Panc1 (cell line): ENCODE data around the gene SLCO4A1.

Experiments used
- POLR2AphosphoS5 ChIP-seq: IDR thresholded peaks from 2 replicates; pipeline ENCODE4 v1.6.1; 2012; ENCODE audit warnings: mild to moderate bottlenecking, low read depth, low read length, moderate library complexity
- TCF7L2 ChIP-seq: IDR thresholded peaks from 2 replicates; pipeline ENCODE4 v1.6.1; 2011; ENCODE audit warnings: mild to moderate bottlenecking, low read depth, low read length, inconsistent platforms
- TF ChIP-seq, protein P1 (sequence below): fragments of 450-650 bp; IDR thresholded peaks from 2 replicates; pipeline ENCODE4 v1.5.1; 2017; ENCODE audit warnings: mild to moderate bottlenecking
- TF ChIP-seq, protein P2 (sequence below), 2 experiments: IDR thresholded peaks; 2 replicates each; pipeline ENCODE4 v1.6.1; 2011 to 2012; ENCODE audit warnings: low read depth in 2 of 2, control low read depth in 1 of 2, low read length in 1 of 2, mild to moderate bottlenecking in 1 of 2, moderate library complexity in 1 of 2; ENCODE audit not compliant: insufficient read depth in 1 of 2

DNA sequence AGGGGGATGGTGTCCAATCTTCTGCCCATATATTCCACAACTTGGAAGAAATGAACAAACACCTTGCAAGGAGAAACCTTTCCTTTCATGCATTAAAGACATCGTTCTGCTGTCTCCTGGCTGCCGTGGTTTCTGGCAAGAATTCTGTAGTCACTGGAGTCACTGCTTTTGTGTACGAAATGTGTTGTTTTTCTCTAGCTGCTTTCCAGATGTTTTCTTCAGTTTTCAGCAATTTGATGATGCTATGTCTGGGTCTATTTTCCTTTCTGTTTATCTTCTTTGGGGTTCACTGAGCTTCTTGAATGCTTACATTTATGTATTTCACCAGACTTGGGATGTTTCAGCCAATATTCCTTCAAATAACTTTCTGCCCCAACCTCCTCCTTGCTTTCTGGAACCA lies 40.6 kb upstream of the SLCO4A1 start:
- TF ChIP-seq, protein P1, sequence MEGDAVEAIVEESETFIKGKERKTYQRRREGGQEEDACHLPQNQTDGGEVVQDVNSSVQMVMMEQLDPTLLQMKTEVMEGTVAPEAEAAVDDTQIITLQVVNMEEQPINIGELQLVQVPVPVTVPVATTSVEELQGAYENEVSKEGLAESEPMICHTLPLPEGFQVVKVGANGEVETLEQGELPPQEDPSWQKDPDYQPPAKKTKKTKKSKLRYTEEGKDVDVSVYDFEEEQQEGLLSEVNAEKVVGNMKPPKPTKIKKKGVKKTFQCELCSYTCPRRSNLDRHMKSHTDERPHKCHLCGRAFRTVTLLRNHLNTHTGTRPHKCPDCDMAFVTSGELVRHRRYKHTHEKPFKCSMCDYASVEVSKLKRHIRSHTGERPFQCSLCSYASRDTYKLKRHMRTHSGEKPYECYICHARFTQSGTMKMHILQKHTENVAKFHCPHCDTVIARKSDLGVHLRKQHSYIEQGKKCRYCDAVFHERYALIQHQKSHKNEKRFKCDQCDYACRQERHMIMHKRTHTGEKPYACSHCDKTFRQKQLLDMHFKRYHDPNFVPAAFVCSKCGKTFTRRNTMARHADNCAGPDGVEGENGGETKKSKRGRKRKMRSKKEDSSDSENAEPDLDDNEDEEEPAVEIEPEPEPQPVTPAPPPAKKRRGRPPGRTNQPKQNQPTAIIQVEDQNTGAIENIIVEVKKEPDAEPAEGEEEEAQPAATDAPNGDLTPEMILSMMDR, result no peak
- no peak for TF ChIP-seq POLR2AphosphoS5
- TF ChIP-seq, protein P2, sequence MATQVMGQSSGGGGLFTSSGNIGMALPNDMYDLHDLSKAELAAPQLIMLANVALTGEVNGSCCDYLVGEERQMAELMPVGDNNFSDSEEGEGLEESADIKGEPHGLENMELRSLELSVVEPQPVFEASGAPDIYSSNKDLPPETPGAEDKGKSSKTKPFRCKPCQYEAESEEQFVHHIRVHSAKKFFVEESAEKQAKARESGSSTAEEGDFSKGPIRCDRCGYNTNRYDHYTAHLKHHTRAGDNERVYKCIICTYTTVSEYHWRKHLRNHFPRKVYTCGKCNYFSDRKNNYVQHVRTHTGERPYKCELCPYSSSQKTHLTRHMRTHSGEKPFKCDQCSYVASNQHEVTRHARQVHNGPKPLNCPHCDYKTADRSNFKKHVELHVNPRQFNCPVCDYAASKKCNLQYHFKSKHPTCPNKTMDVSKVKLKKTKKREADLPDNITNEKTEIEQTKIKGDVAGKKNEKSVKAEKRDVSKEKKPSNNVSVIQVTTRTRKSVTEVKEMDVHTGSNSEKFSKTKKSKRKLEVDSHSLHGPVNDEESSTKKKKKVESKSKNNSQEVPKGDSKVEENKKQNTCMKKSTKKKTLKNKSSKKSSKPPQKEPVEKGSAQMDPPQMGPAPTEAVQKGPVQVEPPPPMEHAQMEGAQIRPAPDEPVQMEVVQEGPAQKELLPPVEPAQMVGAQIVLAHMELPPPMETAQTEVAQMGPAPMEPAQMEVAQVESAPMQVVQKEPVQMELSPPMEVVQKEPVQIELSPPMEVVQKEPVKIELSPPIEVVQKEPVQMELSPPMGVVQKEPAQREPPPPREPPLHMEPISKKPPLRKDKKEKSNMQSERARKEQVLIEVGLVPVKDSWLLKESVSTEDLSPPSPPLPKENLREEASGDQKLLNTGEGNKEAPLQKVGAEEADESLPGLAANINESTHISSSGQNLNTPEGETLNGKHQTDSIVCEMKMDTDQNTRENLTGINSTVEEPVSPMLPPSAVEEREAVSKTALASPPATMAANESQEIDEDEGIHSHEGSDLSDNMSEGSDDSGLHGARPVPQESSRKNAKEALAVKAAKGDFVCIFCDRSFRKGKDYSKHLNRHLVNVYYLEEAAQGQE (IDR thresholded peaks at IDR 0.05; ENCODE audit: insufficient read depth in 1 of 2, low read depth in 2 of 2, low read length in 1 of 2), result no peak
- no peak for TF ChIP-seq TCF7L2
